Epithelial cell of esophagus (primary cell): Measurements from ENCODE around the gene PSMG3.

Source experiments
- DNase-seq: peaks from one replicate; pipeline ENCODE4 v3.0.0; 2010; ENCODE audit warnings: low read depth
- H3K4me3 ChIP-seq: 2 replicates; pipeline ENCODE4 v1.5.1; 2011; ENCODE audit warnings: mild to moderate bottlenecking, low read length, control low read depth
- CTCF ChIP-seq: IDR thresholded peaks from 2 replicates; pipeline ENCODE4 v1.5.1; 2011; ENCODE audit warnings: low read depth, mild to moderate bottlenecking, low read length, control low read depth, inconsistent platforms; ENCODE audit not compliant: insufficient read depth; ENCODE audit errors: missing control alignments

The PSMG3 gene

DNA sequence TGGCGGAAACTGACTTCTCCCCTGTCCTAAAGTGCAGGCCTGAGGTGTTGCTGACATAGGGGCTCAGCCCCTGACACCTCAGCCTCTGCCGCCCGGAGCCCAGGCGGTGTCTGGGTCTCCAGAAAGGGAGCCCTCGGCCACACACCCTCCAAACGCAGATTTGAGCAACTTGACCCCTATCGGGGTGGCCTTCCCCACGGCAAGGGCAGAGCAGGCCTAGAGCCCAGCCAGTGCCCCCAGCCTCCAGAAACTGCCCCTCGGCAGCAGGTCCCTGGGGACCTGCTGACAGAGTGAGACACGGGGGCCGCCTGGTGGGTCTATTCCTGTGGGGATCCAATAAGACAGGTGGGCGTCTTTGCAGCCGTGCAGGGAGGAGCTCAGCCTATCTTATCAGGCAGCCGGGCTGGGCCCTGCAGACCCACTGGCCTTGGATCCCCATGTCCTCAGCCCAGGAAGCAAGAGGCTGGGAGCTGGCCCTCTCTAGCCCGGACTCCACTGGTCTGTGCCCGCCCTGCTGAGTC lies 24.9 kb downstream of the PSMG3 start:
- H3K4me3 ChIP-seq, result no peak overlapping the region
- no peak for TF ChIP-seq CTCF
- DNase-seq, result no peak

DNA sequence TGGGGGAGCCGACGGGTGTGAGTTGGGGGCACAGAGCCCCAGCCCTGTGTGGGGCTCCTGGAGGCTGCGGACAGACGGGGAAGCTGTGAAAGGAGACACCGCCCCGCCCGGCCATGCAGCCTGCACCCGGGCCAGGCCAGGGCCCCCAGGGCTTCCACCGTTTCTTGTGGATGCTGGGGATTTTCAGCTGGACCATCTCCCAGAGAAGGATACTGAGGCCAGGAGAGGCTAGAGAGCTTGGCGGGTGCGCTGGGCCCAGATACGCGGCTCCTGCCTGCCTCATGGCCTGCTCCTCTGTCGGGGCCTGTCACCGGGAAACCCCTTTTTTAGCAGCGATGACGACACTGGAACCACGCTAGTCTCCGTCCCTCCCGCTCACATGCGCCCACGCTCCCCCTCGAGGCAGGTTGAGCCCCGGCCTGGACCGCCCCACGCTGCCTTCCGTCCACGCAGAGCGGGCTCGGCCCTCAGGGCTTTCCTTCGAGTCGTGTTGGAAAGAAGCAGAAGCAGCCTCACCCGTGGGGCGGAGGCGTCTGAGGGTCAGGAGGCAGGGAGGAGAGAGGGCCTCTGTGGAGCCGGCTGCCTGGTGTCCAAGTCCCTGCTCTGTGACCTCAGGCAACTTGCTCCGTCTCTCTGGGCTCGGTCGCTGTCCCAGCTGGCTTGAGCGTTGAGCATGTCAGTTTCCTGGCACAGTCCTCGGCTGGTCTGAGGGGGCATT lies 25.5 kb downstream of the PSMG3 start:
- peak; percentile 40 for DNase-seq
- H3K4me3 ChIP-seq, result no peak overlapping the region
- no peak for TF ChIP-seq CTCF

DNA sequence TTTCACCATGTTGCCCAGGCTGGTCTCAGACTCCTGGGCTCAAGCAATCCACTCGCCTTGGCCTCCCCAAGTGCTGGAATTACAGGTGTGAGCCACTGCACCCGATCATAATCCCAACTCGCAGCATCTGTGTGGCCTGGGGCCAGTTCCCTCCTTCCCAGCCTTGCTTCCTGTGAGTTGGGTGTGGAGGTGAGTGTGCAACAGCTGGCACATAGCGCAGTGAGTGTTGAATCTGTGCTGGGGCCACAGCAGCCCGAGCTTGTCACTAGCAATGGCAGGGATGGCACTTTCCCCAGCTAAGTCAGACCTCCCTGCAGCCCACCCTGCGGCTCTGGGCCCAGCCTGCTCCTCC lies 26.0 kb downstream of the PSMG3 start:
- TF ChIP-seq CTCF, result no peak
- peak; percentile 67 for DNase-seq
- no peak overlapping the region for H3K4me3 ChIP-seq

- no peak for TF ChIP-seq CTCF
- H3K4me3 ChIP-seq, result no peak overlapping the region
- DNase-seq, result no peak
Observed at GRCh38 chr7:1542841-1543747, 26.7 kb downstream of the PSMG3 start.

- DNase-seq, result no peak
- TF ChIP-seq CTCF, result no peak
- H3K4me3 ChIP-seq, result no peak overlapping the region
Observed at GRCh38 chr7:1542329-1542728, 27.5 kb downstream of the PSMG3 start.

- no peak for DNase-seq
- TF ChIP-seq CTCF, result no peak
Observed at GRCh38 chr7:1541431-1542162, 28.2 kb downstream of the PSMG3 start.

More at GRCh38 chr7:1541431-1542162, 28.2 kb downstream of the PSMG3 start:
- H3K4me3 ChIP-seq, result no peak overlapping the region
